Measurements from ENCODE around the gene ZMYND11. TPM values are rescaled to one million over a fixed set of nuclear protein-coding genes. Genes with fewer than 3 reads are reported as not detected.

The ZMYND11 gene
- total and polyA plus RNA-seq, 2 of the 13 experiments (the other 11 are each of a cell fraction or from before 2014, with no cell fraction given), result 17.5 to 38.7 TPM

DNA sequence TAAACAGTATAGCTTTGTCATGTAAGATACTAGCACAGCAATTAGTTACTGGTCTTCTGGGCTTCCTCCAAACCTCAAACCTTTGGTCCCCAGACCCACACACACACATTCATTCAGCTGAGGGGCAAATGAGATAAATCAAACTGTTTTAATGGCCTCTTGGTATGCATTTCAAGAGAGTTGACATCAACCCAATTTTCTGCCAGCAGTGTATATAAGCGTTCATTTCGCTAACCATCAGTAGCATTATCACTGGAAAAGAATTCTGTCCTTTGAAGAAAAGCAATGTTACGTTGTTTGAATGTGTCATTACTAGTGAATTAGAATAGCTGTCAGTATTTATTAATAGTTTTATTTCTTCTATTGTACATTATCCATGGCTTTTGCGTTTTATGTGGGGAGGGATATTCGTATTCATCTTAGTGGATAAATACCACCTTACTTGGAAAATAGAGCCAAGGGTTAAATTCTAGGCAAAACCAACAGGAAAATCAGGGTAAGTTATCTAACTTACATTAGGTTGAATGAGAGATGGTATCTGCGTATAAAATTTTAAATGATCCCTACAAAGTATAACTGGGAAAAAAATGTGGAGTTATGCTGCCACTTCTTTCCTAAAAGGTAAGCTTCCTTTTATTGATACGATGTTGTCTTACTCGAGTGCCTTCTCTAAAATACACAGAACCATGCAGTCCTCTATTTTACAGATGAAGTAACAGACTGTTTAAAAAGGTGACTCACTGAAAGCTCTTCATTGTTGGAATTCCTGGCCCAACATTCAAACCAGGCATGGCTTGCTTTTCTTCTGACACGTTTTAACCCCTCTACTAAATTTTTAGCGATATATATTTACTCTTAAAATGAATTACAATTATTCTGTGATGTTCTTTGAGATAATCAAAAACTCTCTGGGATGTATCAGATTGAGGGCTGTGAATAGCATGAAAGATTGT, 2.0 kb upstream of the ZMYND11 start:
- 33% methylated on average over 10 of the region's 10 CpGs for WGBS (ENCODE audit: low lambda C conversion rate)
- H3K9me3 ChIP-seq (ENCODE audit: low read length), result no peaks in the 10 kb centered on the region
- ChIA-PET CTCF (ENCODE audit: low intra/inter-chr PET ratio, low total read pairs) (no interaction called here), POLR2A (no interaction called here)
- peak overlapping the region; percentile 86 for H3K27ac ChIP-seq (ENCODE audit: extremely low read length, insufficient read depth, low read length)
- intact Hi-C loops (cut with micrococcal nuclease; ENCODE audit: unreplicated experiment), result no loop called here
- FAIRE-seq (peak; percentile 56), DNase-seq (ENCODE audit: low spot score) (peak; percentile 80), ATAC-seq (peak; percentile 48)
- in situ Hi-C loops (cut with HindIII; ENCODE audit: extremely low pct_ligation_motif_present, low pct_unique_long_range_greater_than_20kb), result no loop called here
- peak overlapping the region; percentile 97 for H3K9ac ChIP-seq (ENCODE audit: insufficient read depth, low read depth, low read length)
- peaks cover 29% of the 10 kb centered on the region for H3K79me2 ChIP-seq (ENCODE audit: insufficient read depth, low read length)
- H3K4me3 ChIP-seq (replicated peaks in 1 of 3; ENCODE audit: insufficient read depth in 1 of 3, low read depth in 2 of 3, low read length in 3 of 3), result peak overlapping the region; percentile 58 to 78 (median 67); a peak in 5 of 6 replicates
- no peak overlapping the region for H2AFZ ChIP-seq (ENCODE audit: low read length)
- peaks cover 7% of the 10 kb centered on the region; the same call in 1 of the 2 replicates for H4K20me1 ChIP-seq (ENCODE audit: insufficient read depth, low read length)
- peak overlapping the region; percentile 84 for H3K4me2 ChIP-seq (ENCODE audit: low read depth, low read length)
- H3K36me3 ChIP-seq (replicated peaks in 1 of 2; ENCODE audit: control insufficient read depth in 1 of 2, insufficient read depth in 2 of 2, low read length in 2 of 2), result no peaks in the 10 kb centered on the region
- BruUV-seq (replicated peaks), result no TSS peak
- H3K27me3 ChIP-seq (ENCODE audit: control insufficient read depth in 1 of 2, insufficient read depth in 2 of 2, low read length in 2 of 2), result no peaks in the 10 kb centered on the region
- peaks cover 41% of the 10 kb centered on the region for H3K4me1 ChIP-seq (ENCODE audit: insufficient read depth, low read length)
- TF ChIP-seq ZEB1 (IDR thresholded peaks at IDR 0.05; ENCODE audit: insufficient replicate concordance, low read depth) (peak; percentile 31), SOX5 (CRISPR knock-in tag; IDR thresholded peaks at IDR 0.05; ENCODE audit: borderline replicate concordance) (peak; percentile 29; the same call in 1 of the 2 replicates), NAIF1 (CRISPR knock-in tag; IDR thresholded peaks at IDR 0.05; ENCODE audit: borderline replicate concordance) (no peak), ZFP36L1 (CRISPR knock-in tag; IDR thresholded peaks at IDR 0.05) (0 out of 2 replicates have a peak, but pooled peaks have one; percentile 16), ZSCAN30 (CRISPR knock-in tag; IDR thresholded peaks at IDR 0.05) (no peak), NBN (conservative IDR thresholded peaks at IDR 0.05) (no peak), ZBTB8A (CRISPR knock-in tag; IDR thresholded peaks at IDR 0.05; ENCODE audit: borderline replicate concordance, low read depth) (no peak), TEAD3 (CRISPR knock-in tag; optimal IDR thresholded peaks at IDR 0.05; ENCODE audit: borderline replicate concordance) (peak; percentile 98), TBL1XR1 (IDR thresholded peaks at IDR 0.05; ENCODE audit: borderline replicate concordance, low read length, partially characterized antibody) (peak; percentile 19), ELF3 (CRISPR knock-in tag; IDR thresholded peaks at IDR 0.05) (peak; percentile 52), SATB2 (CRISPR knock-in tag; IDR thresholded peaks at IDR 0.05) (no peak), HOXA7 (CRISPR knock-in tag; IDR thresholded peaks at IDR 0.05) (no peak), POLR2AphosphoS2 (IDR thresholded peaks at IDR 0.05; ENCODE audit: low read depth, low read length) (no peak), ZNF343 (CRISPR knock-in tag; IDR thresholded peaks at IDR 0.05) (no peak), ZNF496 (CRISPR knock-in tag; IDR thresholded peaks at IDR 0.05; ENCODE audit: insufficient replicate concordance) (no peak), FOSL2 (CRISPR knock-in tag; IDR thresholded peaks at IDR 0.05) (peak; percentile 94), JUN (CRISPR knock-in tag; IDR thresholded peaks at IDR 0.05) (peak; percentile 57; the same call in 1 of the 2 replicates), ZNF670 (CRISPR knock-in tag; IDR thresholded peaks at IDR 0.05; ENCODE audit: borderline replicate concordance) (no peak), SP2 (CRISPR knock-in tag; IDR thresholded peaks at IDR 0.05) (no peak), PPARG (CRISPR knock-in tag; conservative IDR thresholded peaks at IDR 0.05) (0 out of 2 replicates have a peak, but pooled peaks have one; percentile 38)
- TF ChIP-seq, protein P1, sequence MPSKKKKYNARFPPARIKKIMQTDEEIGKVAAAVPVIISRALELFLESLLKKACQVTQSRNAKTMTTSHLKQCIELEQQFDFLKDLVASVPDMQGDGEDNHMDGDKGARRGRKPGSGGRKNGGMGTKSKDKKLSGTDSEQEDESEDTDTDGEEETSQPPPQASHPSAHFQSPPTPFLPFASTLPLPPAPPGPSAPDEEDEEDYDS (CRISPR knock-in tag; IDR thresholded peaks at IDR 0.05), result 0 out of 2 replicates have a peak, but pooled peaks have one; percentile 35
- TF ChIP-seq, protein P2, sequence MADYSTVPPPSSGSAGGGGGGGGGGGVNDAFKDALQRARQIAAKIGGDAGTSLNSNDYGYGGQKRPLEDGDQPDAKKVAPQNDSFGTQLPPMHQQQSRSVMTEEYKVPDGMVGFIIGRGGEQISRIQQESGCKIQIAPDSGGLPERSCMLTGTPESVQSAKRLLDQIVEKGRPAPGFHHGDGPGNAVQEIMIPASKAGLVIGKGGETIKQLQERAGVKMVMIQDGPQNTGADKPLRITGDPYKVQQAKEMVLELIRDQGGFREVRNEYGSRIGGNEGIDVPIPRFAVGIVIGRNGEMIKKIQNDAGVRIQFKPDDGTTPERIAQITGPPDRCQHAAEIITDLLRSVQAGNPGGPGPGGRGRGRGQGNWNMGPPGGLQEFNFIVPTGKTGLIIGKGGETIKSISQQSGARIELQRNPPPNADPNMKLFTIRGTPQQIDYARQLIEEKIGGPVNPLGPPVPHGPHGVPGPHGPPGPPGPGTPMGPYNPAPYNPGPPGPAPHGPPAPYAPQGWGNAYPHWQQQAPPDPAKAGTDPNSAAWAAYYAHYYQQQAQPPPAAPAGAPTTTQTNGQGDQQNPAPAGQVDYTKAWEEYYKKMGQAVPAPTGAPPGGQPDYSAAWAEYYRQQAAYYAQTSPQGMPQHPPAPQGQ (CRISPR knock-in tag; IDR thresholded peaks at IDR 0.05; ENCODE audit: borderline replicate concordance), result no peak
- TF ChIP-seq, protein P3, sequence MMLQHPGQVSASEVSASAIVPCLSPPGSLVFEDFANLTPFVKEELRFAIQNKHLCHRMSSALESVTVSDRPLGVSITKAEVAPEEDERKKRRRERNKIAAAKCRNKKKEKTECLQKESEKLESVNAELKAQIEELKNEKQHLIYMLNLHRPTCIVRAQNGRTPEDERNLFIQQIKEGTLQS (CRISPR knock-in tag; IDR thresholded peaks at IDR 0.05), result peak; percentile 85

All from HepG2 (cell line).